GM18502 (cell line): ENCODE data around the gene ZNF205.

Source experiments
- ATAC-seq: cut with Tn5 transposase; IDR thresholded peaks from one replicate; pipeline ENCODE4 v1.9.1; 2021; ENCODE audit warnings: mild to moderate bottlenecking; ENCODE audit not compliant: unreplicated experiment, poor library complexity

The ZNF205 gene

DNA sequence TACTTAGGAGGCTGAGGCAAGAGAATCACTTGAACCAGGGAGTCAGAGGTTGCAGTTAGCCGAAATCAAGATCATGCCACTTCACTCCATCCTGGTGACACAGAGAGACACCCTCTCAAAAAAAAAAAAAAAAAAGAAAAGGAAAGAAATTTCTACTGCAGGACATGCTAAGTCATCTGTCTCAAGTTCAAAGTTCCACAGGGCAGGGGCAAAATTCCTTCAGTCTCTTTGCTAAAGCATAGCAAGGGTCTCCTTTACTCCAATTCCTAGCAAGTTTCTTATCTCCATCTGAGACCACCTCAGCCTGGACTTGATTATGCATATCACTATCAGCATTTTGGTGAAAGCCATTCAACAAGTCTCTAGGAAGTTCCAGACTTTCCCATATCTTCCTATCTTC is 27.9 kb upstream of the ZNF205 start:
- ATAC-seq: no peak

DNA sequence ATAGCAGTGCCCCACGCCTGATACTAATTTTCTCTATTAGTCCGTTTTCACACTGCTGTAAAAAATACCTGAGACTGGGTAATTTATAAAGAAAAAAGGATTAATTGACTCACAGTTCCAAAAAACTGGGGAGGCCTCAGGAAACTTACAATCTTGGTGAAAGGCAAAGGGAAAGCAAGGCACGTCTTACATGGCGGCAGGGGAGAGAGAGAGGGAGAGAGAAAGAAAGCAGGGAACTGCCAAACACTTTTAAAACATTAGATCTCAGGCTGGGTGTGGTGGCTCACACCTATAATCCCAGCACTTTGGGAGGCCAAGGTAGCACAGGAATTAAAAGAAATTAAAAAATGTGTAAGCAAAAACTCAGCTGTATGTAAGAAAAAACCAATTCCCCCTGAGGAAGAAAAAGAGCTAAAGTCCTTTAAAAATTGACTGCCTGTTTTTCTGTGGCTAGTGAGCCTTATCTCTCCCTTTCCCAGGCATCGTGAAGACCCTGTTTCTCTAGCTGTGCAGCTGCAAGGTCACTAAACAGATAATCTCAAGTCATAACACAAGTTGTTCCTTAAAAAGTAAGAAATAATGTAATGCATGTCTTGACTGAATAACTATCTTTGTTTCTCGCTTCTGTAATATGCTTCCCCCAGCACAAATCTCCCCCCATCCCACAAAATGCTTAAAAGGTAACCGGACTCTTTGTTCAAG is 27.3 kb upstream of the ZNF205 start:
- ATAC-seq: no peak

DNA sequence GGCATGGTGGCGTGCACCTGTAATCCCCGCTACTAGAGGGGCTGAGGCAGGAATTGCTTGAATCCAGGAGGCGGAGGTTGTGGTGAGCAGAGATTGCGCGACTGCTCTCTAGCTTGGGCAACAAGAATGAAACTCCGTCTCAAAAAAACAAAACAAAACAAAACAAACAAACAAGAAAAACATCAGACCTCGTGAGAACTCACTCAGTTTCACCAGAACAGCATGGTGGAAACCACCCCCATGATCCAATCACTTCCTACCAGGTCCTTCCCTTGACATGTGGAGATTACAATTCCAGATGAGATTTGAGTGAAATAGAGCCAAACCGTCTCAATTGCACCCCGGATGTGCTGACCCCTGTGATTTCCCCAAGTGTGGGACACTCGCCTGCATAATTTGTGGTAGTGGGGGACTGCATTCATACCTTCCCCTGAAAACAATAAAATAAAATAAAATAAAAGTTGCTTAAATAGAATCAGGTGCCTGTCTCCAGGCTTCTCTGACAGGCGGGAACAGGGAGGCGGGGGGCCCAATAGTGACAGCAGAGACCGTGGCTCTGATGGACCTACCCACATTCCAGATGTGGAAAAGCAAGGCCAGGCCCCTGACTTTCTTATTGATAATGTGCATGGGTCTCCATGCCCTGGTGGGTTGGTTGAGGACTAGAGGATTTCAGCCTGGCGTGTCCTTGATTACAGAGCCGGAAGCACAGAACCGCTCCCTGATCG is 26.4 kb upstream of the ZNF205 start:
- no peak for ATAC-seq

DNA sequence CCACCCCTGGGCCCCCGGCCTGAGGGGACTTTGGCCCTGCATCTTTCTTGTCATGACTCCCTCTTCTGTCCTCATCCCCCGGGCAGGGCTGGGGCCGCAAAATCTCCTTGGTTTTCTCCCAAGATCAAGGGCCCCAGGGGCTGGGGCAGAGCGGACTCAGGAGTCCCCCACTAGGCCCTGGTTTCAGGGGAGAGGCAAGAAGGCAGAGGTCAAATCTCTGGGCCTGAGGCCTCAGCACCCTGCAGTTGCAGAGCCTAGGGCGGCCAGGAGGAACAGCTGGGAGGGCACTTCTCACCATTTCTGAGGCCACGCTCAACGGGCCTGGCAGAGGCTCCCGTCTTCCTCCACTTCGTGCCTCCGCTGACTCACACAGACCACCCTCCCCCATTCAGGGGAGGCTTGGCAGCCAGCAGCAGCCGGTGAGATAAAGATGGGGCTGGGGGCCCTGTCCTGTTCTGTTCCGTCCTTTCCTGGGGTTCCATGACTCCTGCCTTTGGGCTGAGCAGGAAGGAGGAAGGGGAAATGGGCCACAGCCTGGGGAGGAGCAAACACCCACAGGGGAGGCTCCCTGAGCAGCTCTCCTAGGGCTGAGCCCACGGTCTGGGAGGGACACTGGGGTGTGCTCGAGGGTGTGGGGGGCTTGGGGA is 25.7 kb upstream of the ZNF205 start:
- ATAC-seq: no peak

DNA sequence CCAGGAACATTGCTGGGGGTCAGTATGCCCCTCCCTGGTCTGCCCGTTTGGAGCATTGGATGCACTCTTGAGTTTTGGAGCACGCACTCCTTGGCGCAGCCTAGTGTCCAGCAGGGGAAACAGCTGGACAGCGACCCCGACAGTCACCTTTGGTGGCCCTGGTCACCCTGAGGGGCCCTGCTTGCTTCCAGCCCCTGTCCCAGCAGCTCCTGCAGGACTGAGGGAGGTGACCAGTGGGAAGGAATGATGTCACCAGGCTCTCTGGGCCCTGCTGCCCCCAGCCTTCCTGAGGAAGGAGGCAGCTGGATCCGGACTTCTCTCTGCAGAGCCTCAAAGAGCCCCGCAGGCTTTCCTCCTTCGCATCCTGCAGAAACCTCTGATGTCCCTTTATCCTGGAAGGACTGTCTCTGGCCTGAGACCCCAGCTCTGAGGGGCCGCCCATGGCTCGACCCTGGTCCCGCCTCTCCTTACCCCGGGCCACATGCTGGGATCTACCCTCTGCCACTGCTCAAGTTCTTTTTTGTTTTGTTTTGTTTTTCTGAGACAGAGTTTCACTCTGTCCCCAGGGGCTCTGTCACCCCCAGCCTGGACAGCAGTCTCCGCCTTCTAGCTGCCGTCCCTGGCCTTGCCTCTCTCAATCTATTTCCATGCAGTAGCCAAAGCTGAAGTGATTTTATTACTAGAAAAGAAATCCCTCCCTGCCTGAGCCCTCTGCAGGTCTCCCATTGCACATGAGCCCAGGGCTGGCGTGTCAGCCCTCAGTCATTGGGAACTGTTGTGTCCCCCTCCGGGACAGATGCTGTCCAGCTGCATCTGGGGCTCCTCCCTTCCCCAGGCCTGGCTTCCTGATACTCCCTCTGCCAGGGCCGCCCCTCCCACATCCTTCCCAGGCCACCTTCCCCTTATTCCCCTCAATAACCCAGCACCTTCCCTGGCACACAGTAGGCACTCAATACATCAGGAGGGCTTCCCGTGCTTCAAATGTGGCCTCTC is 24.8 kb upstream of the ZNF205 start:
- no peak for ATAC-seq

DNA sequence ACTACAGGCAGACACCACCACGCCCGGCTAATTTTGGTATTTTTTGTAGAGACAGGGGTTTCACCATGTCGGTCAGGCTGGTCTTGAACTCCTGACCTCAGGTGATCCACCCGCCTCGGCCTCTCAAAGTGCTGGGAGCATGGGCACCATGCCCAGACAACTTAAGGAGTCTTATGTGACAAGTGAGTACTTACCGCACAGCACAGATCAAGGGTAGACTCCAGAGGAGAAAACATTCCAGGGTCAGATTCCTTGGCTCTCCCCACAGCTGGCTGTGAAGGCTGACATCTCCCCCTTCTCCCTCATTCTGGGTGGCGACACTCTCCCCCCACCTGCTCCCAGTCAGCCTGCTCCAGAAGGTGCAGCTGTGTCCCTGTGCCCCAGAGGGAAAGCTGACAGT is 23.9 kb upstream of the ZNF205 start:
- no peak for ATAC-seq

DNA sequence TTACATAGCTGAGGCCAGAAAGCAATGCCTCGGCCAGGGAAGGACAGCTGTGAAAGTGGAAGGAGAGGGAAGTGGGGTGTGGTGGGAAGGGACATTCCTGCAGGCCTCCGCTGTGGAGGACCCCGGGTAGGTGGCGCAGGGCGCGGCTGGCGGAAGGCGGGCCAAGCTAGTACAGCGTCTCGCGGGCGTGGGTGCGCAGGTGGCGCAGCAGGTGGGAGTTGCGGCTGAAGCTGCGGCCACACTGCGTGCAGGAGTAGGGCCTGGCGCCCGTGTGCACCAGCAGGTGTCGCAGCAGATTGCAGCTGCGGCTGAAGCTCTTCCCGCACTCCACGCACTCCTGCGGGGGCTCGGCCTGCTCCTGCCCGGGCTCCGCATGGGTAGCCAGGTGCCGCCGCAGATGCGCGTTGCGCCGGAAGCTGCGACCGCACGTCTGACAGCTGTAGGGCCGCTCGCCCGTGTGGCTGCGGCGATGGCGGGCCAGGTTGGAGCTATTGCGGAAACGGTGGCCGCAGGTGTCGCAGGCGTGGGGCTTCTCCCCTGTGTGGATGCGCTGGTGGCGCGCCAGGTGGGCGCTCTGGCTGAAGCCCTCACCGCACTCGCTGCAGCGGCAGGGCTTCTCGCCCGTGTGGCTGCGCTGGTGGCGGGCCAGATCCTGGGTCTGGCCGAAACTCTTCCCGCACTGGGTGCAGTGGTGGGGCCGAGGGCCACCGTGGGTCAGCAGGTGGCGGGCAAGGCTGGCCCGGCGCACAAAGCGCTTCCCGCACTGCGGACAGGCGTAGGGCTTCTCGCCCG is 23.3 kb upstream of the ZNF205 start:
- ATAC-seq: no peak

DNA sequence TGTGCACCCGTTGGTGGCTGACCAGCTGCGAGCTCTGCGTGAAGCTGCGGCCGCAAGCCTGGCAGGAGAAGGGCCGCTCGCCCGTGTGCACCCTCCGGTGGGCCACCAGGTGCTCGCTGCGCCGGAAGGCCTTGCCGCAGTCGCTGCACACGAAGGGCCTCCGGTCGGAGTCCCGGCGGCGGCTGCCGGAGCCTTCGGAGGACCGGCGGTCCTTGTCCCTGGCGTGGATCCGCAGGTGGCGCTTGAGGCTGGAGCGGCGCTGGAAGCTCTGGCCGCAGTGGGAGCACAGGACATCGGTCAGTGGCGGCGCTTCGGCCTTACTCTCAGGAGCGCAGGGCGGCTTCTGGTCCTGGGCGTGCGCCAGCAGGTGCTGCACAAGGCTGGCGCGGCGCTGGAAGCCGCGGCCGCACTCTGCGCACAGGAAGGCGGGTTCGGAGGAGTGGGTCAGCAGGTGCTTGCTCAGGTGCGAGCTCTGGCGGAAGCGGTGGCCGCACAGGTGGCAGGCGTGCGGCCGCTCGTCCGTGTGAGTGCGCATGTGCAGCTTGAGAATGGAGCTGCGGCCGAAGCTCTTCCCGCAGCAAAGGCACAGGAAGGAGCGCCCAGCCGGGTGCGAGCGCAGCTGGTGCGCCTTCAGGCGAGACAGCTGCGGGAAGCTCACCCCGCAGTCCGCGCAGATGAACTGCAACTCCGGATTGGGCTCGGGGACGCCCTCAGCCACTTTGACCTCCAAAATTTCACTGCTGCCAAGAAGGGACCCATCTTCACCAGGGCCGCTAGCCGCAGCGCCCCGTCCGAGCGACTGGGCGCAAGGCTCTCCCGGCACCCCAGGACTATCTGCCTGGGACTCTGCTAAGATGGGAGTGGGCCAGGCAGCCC is 22.4 kb upstream of the ZNF205 start:
- no peak for ATAC-seq

DNA sequence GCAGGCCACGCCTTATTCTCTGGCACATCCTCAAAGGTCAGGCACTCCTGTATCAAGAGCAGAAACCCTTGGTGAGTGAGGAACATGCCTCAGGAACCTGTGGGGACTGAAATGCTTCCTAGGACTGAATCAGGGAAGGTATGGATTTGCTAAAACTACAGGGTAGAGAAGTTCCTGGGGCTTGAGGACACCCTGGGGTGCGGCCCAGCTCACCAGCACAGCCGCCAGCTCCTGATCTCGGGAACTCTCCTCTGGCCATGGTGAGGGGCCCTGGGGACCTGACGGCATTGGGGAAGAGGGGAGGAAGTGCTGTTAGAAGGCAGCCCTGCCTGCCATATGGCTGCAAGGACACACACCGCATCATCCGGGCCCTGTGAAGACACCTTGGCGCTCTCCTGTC is 20.8 kb upstream of the ZNF205 start:
- ATAC-seq: no peak

DNA sequence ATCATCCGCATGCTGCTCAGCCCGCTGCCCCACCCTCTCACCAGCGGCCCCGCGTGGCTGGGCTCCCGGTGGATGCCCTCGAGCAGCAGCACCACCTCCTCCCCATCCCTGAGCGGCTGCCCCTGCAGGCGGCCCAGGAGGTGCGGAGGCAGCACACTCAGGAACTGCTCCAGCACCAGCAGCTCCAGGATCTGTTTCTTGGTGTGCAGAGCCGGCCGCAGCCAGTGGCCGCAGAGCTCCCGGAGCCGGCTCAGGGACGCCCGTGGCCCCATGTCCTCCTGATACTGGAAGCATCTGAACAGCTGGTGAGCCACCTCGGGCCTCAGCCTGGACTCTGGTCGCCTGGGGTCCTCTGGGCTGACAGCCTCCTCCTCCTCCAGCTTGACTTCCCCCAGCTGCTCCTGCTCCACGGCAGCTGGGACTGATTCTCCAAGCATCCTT is 19.9 kb upstream of the ZNF205 start:
- ATAC-seq: no peak

DNA sequence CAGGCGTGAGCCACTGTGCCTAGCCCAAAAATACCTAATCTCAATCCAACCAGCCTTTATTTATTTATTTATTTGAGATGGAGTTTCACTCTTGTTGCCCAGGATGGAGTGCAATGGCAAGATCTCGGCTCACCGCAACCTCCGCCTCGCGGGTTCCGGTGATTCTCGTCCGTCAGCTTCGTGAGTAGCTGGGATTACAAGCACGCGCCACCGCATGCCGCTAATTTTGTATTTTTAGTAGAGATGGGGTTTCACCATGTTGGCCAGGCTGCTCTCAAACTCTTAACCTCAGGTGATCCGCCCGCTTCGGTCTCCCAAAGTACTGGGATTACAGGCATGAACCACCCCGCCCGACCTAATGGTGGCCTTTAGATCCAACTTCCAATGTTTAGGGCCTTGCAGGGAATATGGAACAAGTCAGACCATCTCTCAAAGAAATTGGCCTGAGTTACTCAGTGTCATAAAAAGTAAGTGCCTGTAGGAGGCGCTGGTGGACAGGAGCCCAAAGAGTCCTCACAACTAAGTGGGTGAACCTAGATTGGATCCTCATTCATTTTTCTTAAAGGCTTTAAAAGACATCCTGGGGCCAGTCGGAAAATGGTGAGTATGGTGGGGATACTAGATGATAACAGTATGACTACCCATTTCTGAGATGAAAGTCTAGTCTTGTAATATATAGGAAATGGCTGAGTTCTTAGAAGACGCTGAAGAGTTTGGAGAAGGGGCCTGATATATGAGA is 17.9 kb upstream of the ZNF205 start:
- ATAC-seq: no peak

DNA sequence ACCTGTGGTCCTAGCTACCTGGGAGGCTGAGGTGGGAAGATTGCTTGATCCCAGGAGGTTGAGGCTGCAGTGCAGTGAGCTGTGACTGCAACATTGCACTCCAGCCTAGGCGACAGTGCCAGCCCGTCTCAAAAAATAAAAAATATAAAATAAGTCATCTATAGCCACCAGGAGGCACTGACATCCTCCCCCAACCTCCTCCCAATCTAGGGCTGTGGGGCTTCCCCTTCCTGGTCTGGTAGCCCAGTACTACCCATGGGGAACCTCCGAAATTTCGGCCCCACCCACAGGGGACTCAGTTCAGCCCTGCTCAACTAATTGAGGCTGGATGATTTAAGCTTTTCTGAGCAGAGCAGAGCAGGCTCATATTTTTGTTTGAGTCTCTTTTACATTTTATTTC is 16.5 kb upstream of the ZNF205 start:
- peak; percentile 65 for ATAC-seq

DNA sequence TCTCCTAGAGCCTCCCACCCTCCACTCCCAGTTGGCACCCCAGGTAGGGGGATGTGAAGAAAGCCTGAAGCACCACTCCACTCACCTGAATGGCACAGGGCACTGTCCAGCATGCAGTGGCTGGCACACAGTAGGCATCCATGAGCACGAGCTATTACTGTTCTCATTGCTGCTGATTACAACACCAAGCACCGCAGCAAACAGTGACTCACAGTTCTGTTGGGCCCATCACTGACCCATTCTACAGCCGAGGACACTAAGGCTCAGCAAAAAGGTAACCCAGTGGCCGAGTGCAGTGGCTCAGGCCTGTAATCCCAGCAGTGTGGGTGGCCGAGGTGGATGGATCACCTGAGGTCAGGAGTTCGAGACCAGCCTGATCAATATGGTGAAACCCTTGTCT is 16.0 kb upstream of the ZNF205 start:
- ATAC-seq: no peak

DNA sequence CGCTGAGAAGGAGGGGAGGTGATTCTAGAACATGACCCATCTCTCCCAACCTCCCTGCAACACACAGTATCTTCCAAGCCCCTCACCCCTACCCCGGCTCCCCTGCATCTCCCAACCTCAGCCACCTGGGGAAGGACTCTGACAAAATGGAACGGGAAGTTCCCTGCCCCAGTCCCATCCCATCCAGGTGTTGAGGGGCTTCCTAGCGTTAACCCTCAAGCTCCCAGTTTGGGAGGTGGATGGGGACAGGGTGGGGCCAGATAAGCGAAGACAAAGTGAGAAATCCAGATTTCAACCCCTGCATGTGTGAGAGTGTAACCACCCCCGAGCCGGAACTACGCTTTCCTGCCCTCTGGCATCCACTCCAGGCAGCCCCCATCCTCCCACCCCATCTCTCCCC is 15.1 kb upstream of the ZNF205 start:
- no peak for ATAC-seq

DNA sequence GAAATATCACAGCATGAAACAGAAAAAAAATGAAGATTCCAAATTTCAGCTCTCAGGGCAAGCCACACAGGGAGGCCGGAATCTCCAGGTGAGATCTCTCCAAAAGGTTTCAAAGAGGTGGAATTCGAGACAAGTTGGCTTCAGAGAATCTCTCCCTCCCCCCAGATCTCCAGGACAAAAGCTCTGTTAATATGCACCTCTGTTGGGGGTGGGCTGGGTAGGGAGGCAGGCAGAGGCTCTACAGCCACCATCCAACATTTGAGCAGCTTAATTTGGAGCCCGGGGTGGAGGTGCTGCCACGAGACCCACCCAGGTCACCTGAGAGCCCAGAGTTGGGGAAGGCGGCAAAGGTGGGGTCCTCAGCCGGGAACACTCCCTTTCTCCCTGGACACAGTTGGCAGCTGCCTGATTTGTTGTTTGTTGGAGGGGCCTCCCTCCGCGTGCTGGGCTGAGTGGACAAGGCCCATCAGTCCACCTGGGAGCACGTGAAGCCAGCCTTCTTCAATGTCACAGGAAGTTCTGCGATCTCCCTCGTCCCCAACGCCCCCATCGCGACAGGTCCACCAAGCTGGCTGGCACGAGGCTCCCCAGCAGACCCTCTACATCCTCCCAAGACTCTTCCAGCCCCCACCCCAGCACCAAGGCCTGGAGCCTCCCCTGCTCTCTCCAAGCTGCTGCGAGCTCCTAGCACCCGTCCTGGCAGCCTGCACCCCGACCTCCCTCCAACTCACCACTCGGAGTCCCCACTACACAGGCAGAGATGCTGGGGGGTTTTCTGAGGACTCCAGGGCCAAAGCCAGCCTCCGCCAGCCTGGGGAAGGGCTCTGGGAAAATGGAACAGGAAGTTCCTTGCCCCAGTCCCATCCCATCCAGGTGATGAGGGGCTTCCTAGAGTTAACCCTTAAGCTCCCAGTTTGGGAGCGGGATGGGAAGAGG is 13.7 kb upstream of the ZNF205 start, which contains the start of gene ZSCAN10:
Gene ZSCAN10 (minus strand): TSS at position 836 of the 936 bp plus-strand sequence. CDS start 6,357 bp downstream, outside the sequence.
- ATAC-seq: no peak

DNA sequence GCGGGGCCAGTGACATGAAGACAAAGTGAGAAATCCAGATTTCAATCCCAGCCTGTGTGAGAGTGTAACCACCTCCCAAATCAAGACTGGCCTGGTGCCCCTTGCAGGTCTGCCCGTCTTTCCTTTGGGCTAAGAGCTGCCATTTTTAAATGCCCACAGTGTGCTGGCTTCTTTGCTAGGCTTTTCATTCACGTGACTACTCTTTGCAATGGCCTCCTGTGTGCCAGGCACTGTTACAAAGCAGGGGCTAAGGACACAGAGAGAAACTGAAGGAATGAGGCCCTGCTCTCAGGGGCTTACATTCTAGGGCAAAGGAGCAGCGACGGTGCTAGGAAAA is 13.0 kb upstream of the ZNF205 start:
- no peak for ATAC-seq
